NCI-H2029 treated with DMSO at 0.1 percent for 48 hours (cell line): ENCODE data around the gene STK35.

Experiments used
- DNase-seq: peaks from one replicate; lab custom pipeline; 2025; lab: John Stamatoyannopoulos, UW

Gene STK35

DNA sequence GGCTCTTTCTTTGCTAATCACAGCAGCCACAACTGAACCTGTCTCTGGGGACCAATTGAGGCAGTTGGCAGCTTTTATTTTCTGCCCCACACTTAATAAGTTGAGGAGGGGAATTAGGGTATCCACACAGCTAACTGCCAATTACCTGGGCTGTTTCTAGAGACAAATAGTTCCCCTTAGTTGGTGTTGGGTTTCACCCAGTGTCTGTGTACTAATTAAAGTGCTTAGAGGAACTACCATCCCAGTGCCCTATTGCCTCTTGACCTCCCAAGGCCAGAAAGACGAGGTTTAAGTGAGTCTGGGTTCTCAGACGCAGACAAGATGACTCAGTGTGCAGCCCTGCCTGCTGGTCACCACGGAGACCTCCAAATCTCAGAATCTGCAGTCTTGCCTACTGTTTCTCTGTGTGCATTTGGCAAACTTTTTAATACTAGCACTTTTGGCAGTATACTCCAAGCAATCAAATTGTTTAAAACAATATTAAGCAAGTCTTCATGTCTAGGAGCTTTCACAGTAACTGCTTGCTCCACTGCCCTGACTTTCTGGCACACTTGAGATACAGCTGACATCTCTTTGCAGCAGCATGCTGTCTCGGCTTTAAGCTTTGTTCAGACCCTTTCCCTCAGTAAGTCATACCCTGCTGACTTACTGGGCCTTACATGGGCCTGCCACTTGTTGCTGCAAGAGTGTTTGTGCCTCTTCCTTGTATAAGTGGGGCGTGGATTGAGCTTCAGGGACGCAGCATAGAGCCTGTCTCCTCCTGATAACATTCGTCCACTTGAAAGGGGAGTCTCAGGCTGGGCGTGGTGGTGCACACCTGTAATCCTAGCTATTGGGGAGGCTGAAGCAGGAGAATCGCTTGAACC, 31.9 kb downstream of the STK35 start:
- no peak for DNase-seq

DNA sequence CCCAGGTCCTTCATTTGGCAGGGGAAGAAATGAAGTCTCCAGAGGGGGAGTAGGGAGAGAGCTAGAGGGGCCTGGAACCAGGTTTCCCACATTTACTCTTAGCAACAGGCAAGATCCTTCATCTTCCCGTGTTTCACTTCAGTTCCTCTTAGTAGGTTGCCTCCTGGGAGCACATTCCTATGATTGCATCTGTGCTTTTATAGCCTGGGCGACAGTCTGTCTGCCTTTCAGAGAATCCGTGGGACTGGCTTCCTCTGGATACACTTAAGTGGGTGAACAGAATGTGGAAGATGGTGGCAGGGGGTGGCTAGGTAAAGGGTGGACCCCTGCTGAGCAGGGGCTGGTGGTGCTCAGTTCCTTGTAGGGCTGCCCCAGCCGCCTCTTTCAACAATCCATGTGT, 33.4 kb downstream of the STK35 start:
- DNase-seq: no peak

GRCh38 chr20:2136275-2136674, 34.6 kb downstream of the STK35 start:
- peak; percentile 63 for DNase-seq

DNA sequence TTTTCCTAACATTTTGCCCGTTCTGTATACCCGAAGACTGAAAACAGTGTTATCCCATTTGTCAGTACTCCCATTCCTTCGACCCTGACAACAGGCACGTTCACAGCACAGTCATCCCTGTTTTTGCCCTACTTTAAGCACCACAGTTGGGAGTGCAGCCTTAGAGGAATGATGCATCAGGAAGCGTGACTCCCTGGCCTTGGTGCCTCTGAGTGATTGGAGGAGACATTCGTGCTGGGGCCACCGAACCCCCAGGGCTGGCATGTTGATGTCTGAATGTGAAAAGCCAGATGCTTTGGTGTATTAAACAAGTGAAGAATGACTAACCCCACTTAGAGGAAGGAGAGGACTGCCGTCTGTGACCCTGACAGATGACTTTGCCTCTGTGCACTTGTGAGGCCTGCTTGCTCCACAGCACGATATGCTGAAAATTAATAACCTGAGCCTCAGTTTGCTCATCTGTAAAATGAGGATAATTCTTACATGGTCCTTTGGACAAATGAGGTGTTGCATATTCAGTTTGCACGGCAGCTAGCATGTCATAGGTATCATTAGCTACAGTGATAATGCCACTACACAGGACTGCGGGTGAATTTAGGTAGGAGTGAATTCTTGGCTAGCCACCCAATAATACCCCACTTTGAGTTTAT, 36.0 kb downstream of the STK35 start:
- DNase-seq: no peak

DNA sequence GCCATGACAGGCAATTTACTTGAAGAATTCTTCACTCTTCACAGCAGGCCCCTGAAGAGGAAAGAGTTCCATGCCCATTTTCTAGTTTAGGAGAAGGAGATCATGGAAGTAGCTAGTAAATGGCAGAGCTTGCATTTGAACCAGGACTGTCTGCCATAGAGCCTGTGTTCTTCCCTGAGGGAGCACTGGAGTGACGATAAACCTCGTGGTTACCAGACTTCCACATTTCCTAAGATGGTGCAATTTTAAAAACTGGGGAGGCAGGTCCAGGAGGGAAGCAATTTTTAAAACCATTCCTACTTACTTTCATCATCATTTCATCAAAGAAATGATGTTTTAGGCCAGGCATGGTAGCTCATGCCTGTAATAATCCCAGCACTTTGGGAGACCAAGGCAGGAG, 36.8 kb downstream of the STK35 start:
- DNase-seq: no peak

- no peak for DNase-seq
Measured at GRCh38 chr20:2139250-2139649, 37.6 kb downstream of the STK35 start.

DNA sequence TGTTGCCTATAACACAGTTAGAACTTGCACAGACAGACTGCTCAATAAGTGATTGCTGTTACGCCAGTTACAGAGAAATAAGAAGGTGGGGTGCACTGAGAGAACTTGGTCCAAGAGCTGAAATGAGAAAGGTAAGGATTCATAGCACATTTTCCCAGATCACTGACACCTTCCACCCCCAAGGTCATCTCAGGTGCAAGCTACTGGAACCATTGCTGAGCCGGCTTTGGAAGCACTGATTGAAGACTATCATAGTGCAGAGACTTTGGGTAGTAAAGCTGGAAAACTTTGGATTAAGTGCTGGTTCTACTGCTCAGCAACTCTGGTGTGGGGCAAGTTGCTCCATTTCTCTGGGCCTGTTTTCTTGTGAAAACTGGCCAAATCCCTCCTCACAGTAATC, 38.1 kb downstream of the STK35 start:
- no peak for DNase-seq

GRCh38 chr20:2140561-2140960, 38.9 kb downstream of the STK35 start:
- no peak for DNase-seq

DNA sequence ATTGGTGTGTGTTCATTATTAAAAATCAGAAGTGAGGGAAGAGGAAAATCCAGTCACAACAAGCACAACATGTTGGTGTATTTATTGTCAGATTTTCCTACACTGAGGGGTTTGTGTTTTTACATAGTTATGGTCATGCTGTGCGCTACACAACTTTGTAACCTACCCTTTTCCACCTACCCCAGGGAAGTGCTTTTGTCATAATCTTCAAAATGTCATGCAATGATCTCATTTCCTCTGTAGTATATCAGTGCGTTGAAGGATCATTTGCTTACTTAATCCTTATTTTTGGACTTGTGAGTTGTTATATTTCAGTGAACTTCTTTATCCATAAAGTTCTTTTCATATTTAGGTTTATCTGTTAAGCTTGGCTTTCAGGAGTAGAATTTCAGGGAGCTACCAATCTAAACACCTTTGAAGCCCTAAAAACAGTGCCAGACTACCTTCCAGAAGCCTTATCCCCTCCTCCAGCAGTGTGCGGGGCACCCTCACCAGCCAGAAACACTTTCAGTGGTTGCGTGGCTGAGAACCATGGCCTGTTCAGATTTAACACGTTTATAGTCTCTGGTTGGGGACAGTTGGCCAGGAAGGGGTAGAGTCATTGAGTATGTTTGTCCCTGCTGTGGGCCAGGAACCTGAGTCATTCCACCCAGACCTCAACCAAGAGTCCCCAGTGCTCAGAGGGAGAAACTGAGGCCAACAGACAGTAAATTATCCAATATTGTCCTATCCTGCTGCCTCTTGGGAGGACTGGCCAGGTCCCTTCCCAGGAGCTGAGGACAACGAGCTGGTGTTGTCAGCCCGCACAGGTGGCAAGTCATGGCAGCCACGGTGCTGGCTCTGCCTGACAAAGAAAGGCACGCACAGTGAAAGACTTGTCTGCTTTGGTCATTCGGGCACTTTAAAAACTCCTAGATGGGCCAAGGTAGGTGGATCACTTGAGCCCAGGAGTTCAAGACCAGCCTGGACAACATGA, 40.3 kb downstream of the STK35 start:
- no peak for DNase-seq

DNA sequence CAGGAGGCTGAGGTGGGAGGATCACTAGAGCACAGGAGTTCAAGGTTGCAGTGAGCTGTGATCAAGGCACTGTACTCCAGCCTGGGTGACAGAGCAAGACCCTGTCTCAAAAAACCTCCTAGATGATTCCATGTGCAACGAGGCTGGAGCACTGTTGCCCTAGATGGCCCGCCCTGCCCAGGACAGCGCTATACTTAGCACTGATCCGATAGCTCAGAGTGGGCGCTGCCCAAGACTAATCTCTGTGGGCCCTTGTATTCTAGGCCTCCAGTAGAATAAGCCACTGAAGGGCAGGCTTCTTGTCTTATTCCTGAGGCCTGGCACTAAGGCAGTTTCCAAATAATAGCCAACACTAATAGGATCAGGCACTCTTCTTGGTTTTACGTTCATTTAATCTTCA, 41.0 kb downstream of the STK35 start:
- no peak for DNase-seq

DNA sequence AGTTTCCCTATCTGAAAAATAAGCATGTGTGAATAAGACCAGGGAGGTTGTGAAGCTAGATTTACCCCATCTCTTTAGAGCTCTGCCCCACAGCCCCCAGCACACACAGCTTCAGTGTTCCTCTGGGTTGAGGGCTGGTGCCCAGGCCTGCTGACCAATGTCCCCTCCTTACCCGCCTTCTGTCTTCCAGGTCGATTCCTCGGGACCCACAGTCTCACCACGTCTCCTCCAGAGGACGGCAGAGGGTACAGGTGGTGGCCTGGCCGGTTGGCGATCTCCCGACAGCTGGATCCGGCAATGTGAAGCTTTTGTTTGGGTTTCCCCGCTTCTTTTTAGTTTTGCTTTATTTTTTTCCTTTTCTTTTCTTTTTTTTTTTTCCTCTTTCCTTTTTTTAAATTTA, 42.0 kb downstream of the STK35 start:
- DNase-seq: no peak

DNA sequence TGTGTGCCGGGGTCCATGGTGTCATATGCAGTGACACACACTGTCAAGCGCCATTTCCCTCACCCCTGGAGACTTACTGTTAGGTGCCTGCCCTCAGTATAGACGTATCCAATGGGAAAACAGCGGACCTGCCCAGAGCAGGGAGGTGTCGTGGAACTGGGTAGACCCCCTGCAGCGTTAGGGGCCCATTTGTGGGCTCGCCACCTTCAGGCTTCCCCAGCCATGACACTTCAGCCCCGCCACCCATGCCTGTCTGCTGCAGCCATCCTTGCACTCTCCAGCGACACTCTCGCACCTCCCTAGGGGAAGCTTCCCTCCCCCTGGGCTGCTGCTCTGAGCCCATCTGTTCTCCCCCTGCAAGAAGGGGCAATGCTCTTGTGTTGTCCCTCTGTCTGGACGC, 43.2 kb downstream of the STK35 start:
- no peak for DNase-seq

GRCh38 chr20:2145376-2145775, 43.7 kb downstream of the STK35 start:
- no peak for DNase-seq

- no peak for DNase-seq
Measured at GRCh38 chr20:2146080-2146867, 44.6 kb downstream of the STK35 start.

- no peak for DNase-seq
Measured at GRCh38 chr20:2149507-2149906, 47.9 kb downstream of the STK35 start.

DNA sequence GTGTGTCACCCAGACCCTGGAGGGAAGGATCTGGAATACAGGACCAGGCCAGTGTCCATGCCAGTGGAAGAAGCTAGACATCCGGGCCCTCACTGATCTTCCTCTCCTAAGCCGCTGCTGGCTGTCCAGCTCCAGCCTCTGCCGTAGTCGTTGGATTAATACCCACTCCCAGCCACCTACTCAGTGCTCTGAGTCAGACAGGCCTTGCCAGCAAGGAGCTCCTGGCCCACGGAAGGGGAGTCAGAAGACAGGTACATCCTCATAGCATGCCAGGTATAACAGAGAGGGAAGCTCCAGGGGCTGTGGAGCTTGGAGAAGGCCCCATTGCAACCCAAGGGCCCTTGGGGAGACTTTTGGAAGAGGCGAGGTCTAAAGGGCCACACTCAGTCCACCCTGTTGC, 49.0 kb downstream of the STK35 start:
- DNase-seq: no peak

GRCh38 chr20:2151858-2152281, 50.2 kb downstream of the STK35 start:
- no peak for DNase-seq

- DNase-seq: no peak
Measured at GRCh38 chr20:2152317-2152716, 50.7 kb downstream of the STK35 start.

DNA sequence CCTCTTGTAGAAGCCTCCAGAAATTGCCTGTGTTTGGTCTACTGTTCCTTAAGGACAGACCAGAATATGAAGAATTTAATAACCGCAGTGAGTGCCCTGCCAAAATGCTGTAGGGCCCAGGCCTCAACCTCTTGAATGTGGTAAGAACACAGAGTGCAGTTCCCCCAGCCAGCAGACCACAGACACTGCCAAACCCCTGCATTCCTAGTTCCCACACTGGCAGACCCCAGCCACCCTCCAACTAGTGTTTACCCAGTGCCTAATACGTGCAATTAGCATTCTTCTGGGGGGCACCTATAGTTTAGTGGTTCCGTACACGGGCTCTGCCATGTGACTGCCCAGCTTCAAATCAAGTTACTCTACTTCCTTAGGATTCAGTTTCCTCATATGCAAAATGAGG, 51.7 kb downstream of the STK35 start:
- no peak for DNase-seq

GRCh38 chr20:2156224-2156623, 54.6 kb downstream of the STK35 start:
- no peak for DNase-seq
